Activated B cell treated with CpG ODN at 0.5 μM for 24 hours (primary cell): ENCODE data around the gene SORCS1. TPM values are rescaled to one million over a fixed set of nuclear protein-coding genes. Genes with fewer than 3 reads are reported as not detected.
A peak's percentile ranks its signal among the peaks of the same experiment; 100 is the strongest.

Experiments
- ATAC-seq: fragments of 200-7000 bp; cut with Tn5 transposase; one replicate; pipeline ENCODE4 v1.10.0; 2021; ENCODE audit warnings: low read depth, mild to moderate bottlenecking, moderate library complexity
- CTCF ChIA-PET: fragments of 350-600 bp; sonication (Branson Sonifier 250); formaldehyde crosslinking; loops from one replicate; lab custom pipeline; 2021; ENCODE audit warnings: antibody characterized with exemption; lab: Charles Lee
- POLR2A ChIA-PET: fragments of 350-600 bp; sonication (Branson Sonifier 250); formaldehyde crosslinking; loops from one replicate; lab custom pipeline; 2021; ENCODE audit warnings: antibody characterized with exemption; lab: Charles Lee
- DNase-seq: peaks from one replicate; pipeline ENCODE4 v3.0.0; 2022
- H3K27ac Mint-ChIP-seq: one replicate; pipeline ENCODE4 v1.8.0; 2020; ENCODE audit warnings: mixed read lengths
- H3K27me3 Mint-ChIP-seq: one replicate; pipeline ENCODE4 v1.8.0; 2021; ENCODE audit warnings: mixed read lengths
- H3K36me3 Mint-ChIP-seq: one replicate; pipeline ENCODE4 v1.8.0; 2021; ENCODE audit warnings: low read depth, mixed read lengths
- H3K4me1 Mint-ChIP-seq: one replicate; pipeline ENCODE4 v1.8.0; 2021; ENCODE audit warnings: mixed read lengths
- H3K4me3 Mint-ChIP-seq: one replicate; pipeline ENCODE4 v1.8.0; 2020; ENCODE audit warnings: mild to moderate bottlenecking, mixed read lengths
- H3K9me3 Mint-ChIP-seq: one replicate; pipeline ENCODE4 v1.8.0; 2020; ENCODE audit warnings: mixed read lengths
- intact Hi-C: fragments of 100-400 bp; cut with micrococcal nuclease; formaldehyde crosslinking; loops from one replicate; pipeline ENCODE4 v1.15.1; 2024
- total RNA-seq: library from RNA; stranded (reverse); gene quantifications from 2 replicates; pipeline ENCODE4 v1.2.3, GENCODE V29; 2022
- TF ChIP-seq, protein P1 (sequence below): fragments of 200-600 bp; IDR thresholded peaks from one replicate; pipeline ENCODE4 v1.8.0; 2022; ENCODE audit warnings: antibody characterized with exemption, mild to moderate bottlenecking

SORCS1 gene
- total RNA-seq, 1 donor from 2014 or later, result not detected

DNA sequence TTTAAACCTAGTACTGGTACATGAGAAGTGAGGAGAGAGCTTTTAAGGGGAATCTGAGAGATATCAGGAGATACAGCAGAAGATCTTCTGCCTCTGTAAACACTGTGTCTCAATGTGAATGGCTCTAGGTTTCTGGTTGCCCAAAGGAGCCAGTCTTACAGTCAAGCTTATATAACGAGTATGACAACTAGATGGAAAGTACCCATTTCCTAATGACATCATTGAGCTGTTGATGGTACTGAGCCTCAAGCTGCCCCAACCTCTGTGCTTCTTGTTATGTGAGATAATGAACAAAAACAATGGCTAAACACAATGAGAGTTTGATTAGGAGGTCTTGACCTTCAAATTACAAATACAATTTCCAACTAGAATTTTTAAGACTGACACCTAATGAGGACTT lies 451.5 kb downstream of the SORCS1 start:
- ATAC-seq (no peak), DNase-seq (no peak)
- Mint-ChIP-seq H3K36me3 (no peaks in the 10 kb centered on the region), H3K27me3 (no peaks in the 10 kb centered on the region), H3K9me3 (peaks cover 3% of the 10 kb centered on the region), H3K4me3 (no peak overlapping the region), H3K27ac (no peak overlapping the region), H3K4me1 (no peaks in the 10 kb centered on the region)
- POLR2A ChIA-PET, result no interaction called here
- TF ChIP-seq, protein P1, sequence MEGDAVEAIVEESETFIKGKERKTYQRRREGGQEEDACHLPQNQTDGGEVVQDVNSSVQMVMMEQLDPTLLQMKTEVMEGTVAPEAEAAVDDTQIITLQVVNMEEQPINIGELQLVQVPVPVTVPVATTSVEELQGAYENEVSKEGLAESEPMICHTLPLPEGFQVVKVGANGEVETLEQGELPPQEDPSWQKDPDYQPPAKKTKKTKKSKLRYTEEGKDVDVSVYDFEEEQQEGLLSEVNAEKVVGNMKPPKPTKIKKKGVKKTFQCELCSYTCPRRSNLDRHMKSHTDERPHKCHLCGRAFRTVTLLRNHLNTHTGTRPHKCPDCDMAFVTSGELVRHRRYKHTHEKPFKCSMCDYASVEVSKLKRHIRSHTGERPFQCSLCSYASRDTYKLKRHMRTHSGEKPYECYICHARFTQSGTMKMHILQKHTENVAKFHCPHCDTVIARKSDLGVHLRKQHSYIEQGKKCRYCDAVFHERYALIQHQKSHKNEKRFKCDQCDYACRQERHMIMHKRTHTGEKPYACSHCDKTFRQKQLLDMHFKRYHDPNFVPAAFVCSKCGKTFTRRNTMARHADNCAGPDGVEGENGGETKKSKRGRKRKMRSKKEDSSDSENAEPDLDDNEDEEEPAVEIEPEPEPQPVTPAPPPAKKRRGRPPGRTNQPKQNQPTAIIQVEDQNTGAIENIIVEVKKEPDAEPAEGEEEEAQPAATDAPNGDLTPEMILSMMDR, result no peak
- CTCF ChIA-PET, result interaction anchor here (1.3 kb wide), 2 partner anchors 13 to 28 kb away, joined by 3 to 4 read pairs; no protein-coding TSS in a partner anchor
- intact Hi-C loops, result no loop called here

DNA sequence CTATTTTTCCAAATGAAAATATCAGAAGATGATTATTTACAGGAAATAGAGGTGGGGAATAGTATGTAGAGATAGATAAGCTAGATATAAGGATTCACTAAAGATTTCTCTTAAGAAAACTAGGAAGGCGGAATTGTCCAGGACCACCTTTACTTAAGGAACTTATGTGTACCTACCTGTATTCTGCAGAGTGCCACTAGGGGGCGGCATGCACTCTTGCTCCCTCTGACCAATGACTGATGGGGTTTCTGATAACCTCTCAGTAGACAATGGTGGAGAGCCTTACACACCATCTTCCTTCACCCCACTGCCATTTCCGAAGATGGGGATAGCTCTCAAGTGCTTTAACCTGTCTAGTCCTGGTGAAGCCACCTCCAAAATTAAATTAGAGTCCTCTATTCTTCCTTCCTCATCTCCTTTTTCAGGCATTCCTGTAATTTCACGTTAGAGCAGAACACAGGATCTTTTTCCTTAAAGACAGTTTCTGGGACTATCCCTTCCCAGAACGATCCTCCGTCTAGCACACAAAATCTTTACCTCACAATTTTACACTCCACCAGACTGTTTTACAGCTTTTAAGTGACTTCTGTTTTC lies 453.1 kb downstream of the SORCS1 start:
- intact Hi-C loops, result no loop called here
- Mint-ChIP-seq H3K27ac (no peak overlapping the region), H3K4me1 (no peaks in the 10 kb centered on the region), H3K27me3 (no peaks in the 10 kb centered on the region), H3K36me3 (no peaks in the 10 kb centered on the region), H3K4me3 (no peak overlapping the region), H3K9me3 (no peaks in the 10 kb centered on the region)
- TF ChIP-seq, protein P1, result peak; percentile 19
- ATAC-seq (no peak), DNase-seq (peak; percentile 15)
- ChIA-PET CTCF (interaction anchor here (0.8 to 1.2 kb wide), 4 partner anchors 8 to 1832 kb away, joined by 3 to 4 read pairs (median 4); no protein-coding TSS in a partner anchor), POLR2A (no interaction called here)

DNA sequence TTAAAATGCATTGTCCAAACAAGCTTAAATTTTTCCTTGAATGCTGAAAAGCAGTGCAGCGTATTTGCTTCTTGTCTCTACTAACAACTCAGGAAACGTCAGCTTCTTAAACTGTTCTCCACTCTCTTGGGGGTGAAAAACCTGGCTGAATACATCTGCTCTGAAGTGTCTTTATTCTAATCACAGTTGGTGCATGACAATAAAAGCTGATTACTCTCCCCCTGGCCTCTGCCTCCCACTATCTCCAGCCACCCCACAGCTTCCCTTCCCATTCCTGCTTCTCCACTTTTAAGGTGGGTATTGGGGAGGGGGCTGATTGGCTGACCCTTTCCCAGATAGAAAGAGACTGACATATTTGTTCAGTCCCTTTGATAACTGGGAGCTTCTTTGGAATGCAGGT lies 456.0 kb downstream of the SORCS1 start:
- ATAC-seq, result no peak
- intact Hi-C loops, result no loop called here
- no peaks in the 10 kb centered on the region for H3K9me3 Mint-ChIP-seq
- no peaks in the 10 kb centered on the region for H3K4me1 Mint-ChIP-seq
- no peak for DNase-seq
- POLR2A ChIA-PET, result no interaction called here
- CTCF ChIA-PET, result no interaction called here
- H3K36me3 Mint-ChIP-seq, result no peaks in the 10 kb centered on the region
- no peaks in the 10 kb centered on the region for H3K27me3 Mint-ChIP-seq
- no peak overlapping the region for H3K27ac Mint-ChIP-seq
- TF ChIP-seq, protein P1, result no peak
- no peak overlapping the region for H3K4me3 Mint-ChIP-seq

DNA sequence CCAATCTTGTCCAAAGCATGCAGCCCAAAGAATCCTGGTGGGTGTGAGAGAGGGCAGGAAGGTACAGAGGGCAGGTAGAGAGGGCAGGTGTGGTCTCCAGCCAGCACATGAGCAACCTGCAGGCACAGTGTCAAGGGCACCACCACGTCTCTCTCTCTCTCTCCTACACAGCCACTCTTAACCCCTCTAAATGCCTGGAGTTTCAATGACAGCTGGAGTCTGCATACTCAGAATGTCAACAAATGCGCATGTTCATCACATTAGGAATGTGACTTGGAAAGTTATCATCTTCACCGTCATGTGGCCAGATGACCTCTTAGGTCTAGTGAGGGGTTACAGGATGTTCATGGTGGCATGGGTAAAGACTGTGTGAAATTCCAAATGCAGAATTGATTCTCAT lies 456.8 kb downstream of the SORCS1 start:
- TF ChIP-seq, protein P1, result no peak
- Mint-ChIP-seq H3K27me3 (no peaks in the 10 kb centered on the region), H3K36me3 (no peaks in the 10 kb centered on the region), H3K27ac (no peak overlapping the region), H3K4me3 (no peak overlapping the region), H3K4me1 (no peaks in the 10 kb centered on the region), H3K9me3 (no peaks in the 10 kb centered on the region)
- ATAC-seq, result no peak
- intact Hi-C loops, result no loop called here
- POLR2A ChIA-PET, result no interaction called here
- DNase-seq, result no peak
- CTCF ChIA-PET, result no interaction called here

DNA sequence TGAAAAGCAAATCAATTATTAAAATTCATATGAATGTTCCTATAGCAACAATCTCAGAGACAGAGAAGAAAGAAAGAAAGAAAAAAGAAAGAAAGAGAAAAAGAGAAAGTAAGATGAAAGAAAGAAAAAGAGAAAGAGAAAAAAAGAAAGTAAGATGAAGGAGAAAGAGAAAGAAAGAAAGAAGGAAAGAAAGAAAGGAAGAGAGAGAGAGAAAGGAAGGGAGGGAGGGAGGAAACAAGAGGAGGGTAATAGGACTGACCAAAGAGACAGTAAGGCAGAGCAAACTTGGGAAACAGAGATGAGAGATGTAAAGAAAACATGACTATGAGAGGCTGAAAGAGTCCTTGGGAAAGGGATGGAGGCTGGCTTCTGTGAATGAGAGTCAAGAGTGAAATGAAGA lies 458.4 kb downstream of the SORCS1 start:
- DNase-seq (no peak), ATAC-seq (no peak)
- Mint-ChIP-seq H3K9me3 (no peaks in the 10 kb centered on the region), H3K27me3 (no peaks in the 10 kb centered on the region), H3K27ac (no peak overlapping the region), H3K4me1 (no peaks in the 10 kb centered on the region), H3K36me3 (no peaks in the 10 kb centered on the region), H3K4me3 (no peak overlapping the region)
- ChIA-PET CTCF (interaction anchor here (1.7 kb wide), 1 partner anchor 11 kb away, joined by 4 read pairs; no protein-coding TSS in a partner anchor), POLR2A (no interaction called here)
- intact Hi-C loops, result no loop called here
- TF ChIP-seq, protein P1, result no peak
